CD14-positive monocyte (primary cell): ENCODE data around the gene TEX51. TPM values are rescaled to one million over a fixed set of nuclear protein-coding genes. Genes with fewer than 3 reads are reported as not detected.

Source experiments
- DNase-seq, 3 donors: peaks; one replicate each; pipeline ENCODE4 v3.0.0-alpha.2; 2011 to 2022
- H2AFZ ChIP-seq: 2 replicates; pipeline ENCODE4 v1.6.0; 2012; ENCODE audit warnings: mild to moderate bottlenecking, low read depth, low read length, inconsistent platforms; ENCODE audit not compliant: insufficient read depth, poor library complexity, severe bottlenecking
- H3K27ac ChIP-seq, 2 donors: 1 replicate in 1 of 2; 2 replicates in 1 of 2; pipeline ENCODE4 v1.5.1; 2012 to 2013; ENCODE audit warnings: low read length in 2 of 2, control low read depth in 1 of 2, inconsistent platforms in 1 of 2, low read depth in 1 of 2, mild to moderate bottlenecking in 1 of 2
- H3K27me3 ChIP-seq, 2 donors: one replicate each; pipeline versions ENCODE4 v1.6.0 to v1.6.1; 2011 to 2013; ENCODE audit warnings: low read length in 2 of 2; ENCODE audit not compliant: control insufficient read depth in 2 of 2, insufficient read depth in 2 of 2
- H3K36me3 ChIP-seq, 2 donors: replicated peaks in 1 of 2; 1 replicate in 1 of 2; 2 replicates in 1 of 2; pipeline versions ENCODE4 v1.5.1 to v1.6.1; 2012 to 2013; ENCODE audit warnings: low read length in 2 of 2, control low read depth in 1 of 2, inconsistent platforms in 1 of 2, mild to moderate bottlenecking in 1 of 2; ENCODE audit not compliant: insufficient read depth in 2 of 2, control insufficient read depth in 1 of 2
- H3K4me1 ChIP-seq, 2 donors: 1 replicate in 1 of 2; 2 replicates in 1 of 2; pipeline versions ENCODE4 v1.5.1 to v1.6.1; 2012 to 2013; ENCODE audit warnings: low read length in 2 of 2, control low read depth in 1 of 2, inconsistent platforms in 1 of 2, mild to moderate bottlenecking in 1 of 2, moderate library complexity in 1 of 2; ENCODE audit not compliant: insufficient read depth in 2 of 2, control insufficient read depth in 1 of 2
- H3K4me2 ChIP-seq: replicated peaks from 2 replicates; pipeline ENCODE3; 2012; ENCODE audit warnings: low read length, moderate library complexity, mild to moderate bottlenecking; ENCODE audit not compliant: poor library complexity, severe bottlenecking; ENCODE audit errors: extremely low read depth
- H3K4me3 ChIP-seq, 3 experiments: fragments of 200-600 bp in 1 of 3; sonication (generic) in 1 of 3; replicated peaks in 1 of 3; 1 replicate in 2 of 3; 2 replicates in 1 of 3; pipeline ENCODE4 v1.5.1; 2011 to 2013; ENCODE audit warnings: low read length in 3 of 3, mild to moderate bottlenecking in 3 of 3, control low read depth in 2 of 3, low read depth in 2 of 3, inconsistent platforms in 1 of 3, moderate library complexity in 1 of 3
- H3K79me2 ChIP-seq: 2 replicates; pipeline ENCODE4 v1.6.0; 2012; ENCODE audit warnings: mild to moderate bottlenecking, control low read depth, inconsistent platforms, low read length, moderate library complexity; ENCODE audit not compliant: insufficient read depth
- H3K9ac ChIP-seq: 2 replicates; pipeline ENCODE4 v1.6.0; 2017; ENCODE audit warnings: low read length, mild to moderate bottlenecking; ENCODE audit not compliant: insufficient read depth, poor library complexity, severe bottlenecking
- H3K9me3 ChIP-seq, 2 donors: replicated peaks in 1 of 2; 1 replicate in 1 of 2; 2 replicates in 1 of 2; pipeline versions ENCODE4 v1.5.1 to v1.6.1; 2012 to 2013; ENCODE audit warnings: low read length in 2 of 2, control low read depth in 1 of 2; ENCODE audit not compliant: control insufficient read depth in 1 of 2, insufficient read depth in 1 of 2
- H4K20me1 ChIP-seq: 2 replicates; pipeline ENCODE4 v1.6.0; 2012; ENCODE audit warnings: mild to moderate bottlenecking, low read length, control low read depth, moderate library complexity; ENCODE audit not compliant: insufficient read depth
- H3K27ac Mint-ChIP-seq, 7 donors: one replicate each; pipeline ENCODE4 v1.8.0; 2020; ENCODE audit warnings: mild to moderate bottlenecking in 7 of 7, mixed read lengths in 7 of 7, moderate library complexity in 6 of 7, inconsistent platforms in 2 of 7
- H3K27me3 Mint-ChIP-seq, 3 donors: one replicate each; pipeline ENCODE4 v1.8.0; 2021 to 2022; ENCODE audit warnings: low read depth in 3 of 3, mild to moderate bottlenecking in 3 of 3, mixed read lengths in 3 of 3, moderate library complexity in 3 of 3, inconsistent platforms in 1 of 3
- H3K36me3 Mint-ChIP-seq, 2 donors: one replicate each; pipeline ENCODE4 v1.8.0; 2020; ENCODE audit warnings: mixed read lengths in 2 of 2, inconsistent platforms in 1 of 2, mild to moderate bottlenecking in 1 of 2
- H3K4me1 Mint-ChIP-seq: one replicate; pipeline ENCODE4 v1.8.0; 2020; ENCODE audit warnings: mild to moderate bottlenecking, mixed read lengths
- H3K4me3 Mint-ChIP-seq, 2 donors: one replicate each; pipeline ENCODE4 v1.8.0; 2020; ENCODE audit warnings: mild to moderate bottlenecking in 2 of 2, mixed read lengths in 2 of 2, moderate library complexity in 1 of 2
- H3K9me3 Mint-ChIP-seq, 7 donors: one replicate each; pipeline ENCODE4 v1.8.0; 2020 to 2022; ENCODE audit warnings: mixed read lengths in 7 of 7, mild to moderate bottlenecking in 6 of 7, moderate library complexity in 6 of 7, inconsistent platforms in 2 of 7
- WGBS: methylation state at CpG from one replicate; pipeline ENCODE4 v1.1.5; 2013; ENCODE audit warnings: missing lambda C conversion rate; ENCODE audit not compliant: insufficient coverage; 5-methylcytosine and 5-hydroxymethylcytosine counted together
- intact Hi-C, 2 donors: fragments of 100-400 bp; cut with micrococcal nuclease; formaldehyde crosslinking; loops; one replicate each; pipeline versions ENCODE4 v1.15.0 to v1.15.1; 2023
- polyA plus RNA-seq, 3 donors: library from polyadenylated mRNA; depleted of rRNA in 1 of 3; unstranded in 2 of 3; stranded (reverse) in 1 of 3; fragments of 300-500 nt in 2 of 3; fragments of >200 nt in 1 of 3; fragmentation: Illumina TruSeq in 2 of 3; gene quantifications; 1 replicate in 2 of 3; 2 replicates in 1 of 3; pipeline ENCODE4 v1.2.3, GENCODE V29; 2012 to 2021
- TF ChIP-seq, protein P1 (sequence below): fragments of 200-600 bp; IDR thresholded peaks from one replicate; pipeline ENCODE4 v1.8.0; 2022; ENCODE audit warnings: antibody characterized with exemption, mild to moderate bottlenecking

Gene TEX51
- polyA plus RNA-seq, 3 donors = not detected

DNA sequence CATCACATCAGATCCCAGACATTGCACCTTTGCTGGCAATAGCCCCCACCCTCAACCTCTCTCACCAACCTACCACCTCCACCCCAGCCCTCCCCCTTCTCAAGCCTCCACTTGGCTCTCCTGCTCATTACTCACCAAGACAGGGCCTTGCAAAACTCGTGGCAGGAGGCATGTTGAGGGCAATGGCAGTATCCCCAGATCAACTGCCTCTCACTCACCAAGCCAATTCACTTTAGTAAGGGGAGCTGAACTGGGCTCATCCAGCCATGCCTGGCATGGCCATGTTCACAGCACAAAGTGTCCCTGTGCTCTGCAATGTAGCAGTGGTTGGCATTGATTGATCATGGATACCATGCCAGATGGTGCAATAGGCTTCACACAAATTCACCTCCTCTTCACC, 46.3 kb upstream of the TEX51 start:
- H3K27ac ChIP-seq = no peak overlapping the region
- no peak overlapping the region for H2AFZ ChIP-seq
- intact Hi-C loops = no loop called here
- peaks cover 2% of the 10 kb centered on the region for H3K4me1 Mint-ChIP-seq
- H3K9ac ChIP-seq = no peak overlapping the region
- H3K27me3 Mint-ChIP-seq = peaks cover 0 to 3% (median 2%) of the 10 kb centered on the region in 3 donors
- H3K9me3 ChIP-seq = peaks cover 7 to 16% of the 10 kb centered on the region in 2 donors
- no peaks in the 10 kb centered on the region for H3K79me2 ChIP-seq
- DNase-seq = no peak
- no peak overlapping the region for H3K4me3 Mint-ChIP-seq
- no peaks in the 10 kb centered on the region for H4K20me1 ChIP-seq
- WGBS = no CpG with 5 or more reads among the region's 1 CpG
- peaks cover 5 to 24% (median 13%) of the 10 kb centered on the region in 7 donors for H3K9me3 Mint-ChIP-seq
- TF ChIP-seq, protein P1, sequence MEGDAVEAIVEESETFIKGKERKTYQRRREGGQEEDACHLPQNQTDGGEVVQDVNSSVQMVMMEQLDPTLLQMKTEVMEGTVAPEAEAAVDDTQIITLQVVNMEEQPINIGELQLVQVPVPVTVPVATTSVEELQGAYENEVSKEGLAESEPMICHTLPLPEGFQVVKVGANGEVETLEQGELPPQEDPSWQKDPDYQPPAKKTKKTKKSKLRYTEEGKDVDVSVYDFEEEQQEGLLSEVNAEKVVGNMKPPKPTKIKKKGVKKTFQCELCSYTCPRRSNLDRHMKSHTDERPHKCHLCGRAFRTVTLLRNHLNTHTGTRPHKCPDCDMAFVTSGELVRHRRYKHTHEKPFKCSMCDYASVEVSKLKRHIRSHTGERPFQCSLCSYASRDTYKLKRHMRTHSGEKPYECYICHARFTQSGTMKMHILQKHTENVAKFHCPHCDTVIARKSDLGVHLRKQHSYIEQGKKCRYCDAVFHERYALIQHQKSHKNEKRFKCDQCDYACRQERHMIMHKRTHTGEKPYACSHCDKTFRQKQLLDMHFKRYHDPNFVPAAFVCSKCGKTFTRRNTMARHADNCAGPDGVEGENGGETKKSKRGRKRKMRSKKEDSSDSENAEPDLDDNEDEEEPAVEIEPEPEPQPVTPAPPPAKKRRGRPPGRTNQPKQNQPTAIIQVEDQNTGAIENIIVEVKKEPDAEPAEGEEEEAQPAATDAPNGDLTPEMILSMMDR = no peak
- H3K27me3 ChIP-seq = no peaks in the 10 kb centered on the region
- H3K36me3 ChIP-seq = no peaks in the 10 kb centered on the region
- H3K36me3 Mint-ChIP-seq = peaks cover 0 to 2% of the 10 kb centered on the region in 2 donors
- no peak overlapping the region for H3K4me3 ChIP-seq
- H3K27ac Mint-ChIP-seq = no peak overlapping the region
- no peak overlapping the region for H3K4me2 ChIP-seq
- H3K4me1 ChIP-seq = no peaks in the 10 kb centered on the region

DNA sequence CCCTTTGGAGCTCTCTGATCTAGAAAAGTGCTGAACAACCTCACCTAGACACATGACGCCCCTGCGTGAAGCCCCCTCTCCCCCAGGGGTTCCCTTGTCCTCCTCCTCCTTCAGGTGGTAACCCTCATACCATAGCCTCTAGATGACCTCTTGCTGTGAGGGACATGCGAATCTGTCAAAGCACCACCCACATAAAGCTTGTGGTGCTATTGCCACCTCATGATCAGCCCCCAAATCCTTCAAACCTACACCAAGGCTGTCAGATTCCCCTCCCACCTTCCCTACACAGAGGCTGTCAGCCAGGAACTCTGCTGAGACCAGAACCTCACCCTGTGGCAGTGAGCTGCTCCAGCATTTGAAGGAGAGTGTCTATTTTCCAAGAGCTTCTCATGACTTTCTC, 43.1 kb upstream of the TEX51 start:
- Mint-ChIP-seq H3K9me3 (peaks cover 3 to 24% (median 13%) of the 10 kb centered on the region in 7 donors), H3K27ac (peak overlapping the region in 1 of 7 donors; percentile 5), H3K36me3 (peaks cover 0 to 2% of the 10 kb centered on the region in 2 donors), H3K27me3 (peaks cover 3 to 4% (median 4%) of the 10 kb centered on the region in 3 donors), H3K4me3 (no peak overlapping the region), H3K4me1 (peaks cover 2% of the 10 kb centered on the region)
- Histone ChIP-seq H3K9ac (no peak overlapping the region), H3K4me3 (no peak overlapping the region), H3K9me3 (peaks cover 7 to 16% of the 10 kb centered on the region in 2 donors), H3K4me2 (no peak overlapping the region), H2AFZ (no peak overlapping the region), H4K20me1 (no peaks in the 10 kb centered on the region), H3K27ac (no peak overlapping the region), H3K4me1 (no peaks in the 10 kb centered on the region), H3K27me3 (no peaks in the 10 kb centered on the region), H3K36me3 (no peaks in the 10 kb centered on the region), H3K79me2 (no peaks in the 10 kb centered on the region)
- intact Hi-C loops = no loop called here
- DNase-seq = no peak
- WGBS = 53% methylated on average over 3 of the region's 3 CpGs
- TF ChIP-seq, protein P1 = no peak
